ENCODE results near the gene CISH.

DNA sequence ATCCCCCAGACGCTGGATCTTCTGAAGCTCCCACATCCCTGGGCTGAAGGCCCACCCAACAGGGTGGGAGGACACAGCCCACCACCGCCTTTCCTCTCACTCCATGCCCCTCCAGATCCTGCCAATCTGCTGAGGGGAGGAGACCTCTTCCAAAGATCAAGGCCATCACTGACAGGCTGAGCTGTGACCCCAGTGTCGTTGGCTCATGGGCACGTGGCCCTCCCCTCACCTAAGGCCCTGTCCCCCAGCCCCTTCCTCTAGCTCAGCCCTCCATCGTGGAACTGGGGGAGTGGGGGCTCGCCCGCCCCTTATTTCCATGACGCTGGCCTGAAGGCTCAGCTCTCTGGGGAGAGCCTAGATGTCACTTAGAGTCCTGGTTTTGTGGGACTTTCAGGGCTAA lies 54.5 kb downstream of the CISH start:
- TF ChIP-seq, protein P1, sequence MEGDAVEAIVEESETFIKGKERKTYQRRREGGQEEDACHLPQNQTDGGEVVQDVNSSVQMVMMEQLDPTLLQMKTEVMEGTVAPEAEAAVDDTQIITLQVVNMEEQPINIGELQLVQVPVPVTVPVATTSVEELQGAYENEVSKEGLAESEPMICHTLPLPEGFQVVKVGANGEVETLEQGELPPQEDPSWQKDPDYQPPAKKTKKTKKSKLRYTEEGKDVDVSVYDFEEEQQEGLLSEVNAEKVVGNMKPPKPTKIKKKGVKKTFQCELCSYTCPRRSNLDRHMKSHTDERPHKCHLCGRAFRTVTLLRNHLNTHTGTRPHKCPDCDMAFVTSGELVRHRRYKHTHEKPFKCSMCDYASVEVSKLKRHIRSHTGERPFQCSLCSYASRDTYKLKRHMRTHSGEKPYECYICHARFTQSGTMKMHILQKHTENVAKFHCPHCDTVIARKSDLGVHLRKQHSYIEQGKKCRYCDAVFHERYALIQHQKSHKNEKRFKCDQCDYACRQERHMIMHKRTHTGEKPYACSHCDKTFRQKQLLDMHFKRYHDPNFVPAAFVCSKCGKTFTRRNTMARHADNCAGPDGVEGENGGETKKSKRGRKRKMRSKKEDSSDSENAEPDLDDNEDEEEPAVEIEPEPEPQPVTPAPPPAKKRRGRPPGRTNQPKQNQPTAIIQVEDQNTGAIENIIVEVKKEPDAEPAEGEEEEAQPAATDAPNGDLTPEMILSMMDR (IDR thresholded peaks at IDR 0.05; ENCODE audit: insufficient read depth, low read length, poor library complexity, severe bottlenecking): no peak
- no peak for TF ChIP-seq EZH2phosphoT487 (conservative IDR thresholded peaks at IDR 0.05; ENCODE audit: low read length)
